Measurements from ENCODE around the gene ZNF346. TPM values are rescaled to one million over a fixed set of nuclear protein-coding genes. Genes with fewer than 3 reads are reported as not detected.

The ZNF346 gene
- total and polyA plus RNA-seq, 2 of the 13 experiments (the other 11 are each of a cell fraction or from before 2014, with no cell fraction given), result 8.6 to 19.4 TPM

DNA sequence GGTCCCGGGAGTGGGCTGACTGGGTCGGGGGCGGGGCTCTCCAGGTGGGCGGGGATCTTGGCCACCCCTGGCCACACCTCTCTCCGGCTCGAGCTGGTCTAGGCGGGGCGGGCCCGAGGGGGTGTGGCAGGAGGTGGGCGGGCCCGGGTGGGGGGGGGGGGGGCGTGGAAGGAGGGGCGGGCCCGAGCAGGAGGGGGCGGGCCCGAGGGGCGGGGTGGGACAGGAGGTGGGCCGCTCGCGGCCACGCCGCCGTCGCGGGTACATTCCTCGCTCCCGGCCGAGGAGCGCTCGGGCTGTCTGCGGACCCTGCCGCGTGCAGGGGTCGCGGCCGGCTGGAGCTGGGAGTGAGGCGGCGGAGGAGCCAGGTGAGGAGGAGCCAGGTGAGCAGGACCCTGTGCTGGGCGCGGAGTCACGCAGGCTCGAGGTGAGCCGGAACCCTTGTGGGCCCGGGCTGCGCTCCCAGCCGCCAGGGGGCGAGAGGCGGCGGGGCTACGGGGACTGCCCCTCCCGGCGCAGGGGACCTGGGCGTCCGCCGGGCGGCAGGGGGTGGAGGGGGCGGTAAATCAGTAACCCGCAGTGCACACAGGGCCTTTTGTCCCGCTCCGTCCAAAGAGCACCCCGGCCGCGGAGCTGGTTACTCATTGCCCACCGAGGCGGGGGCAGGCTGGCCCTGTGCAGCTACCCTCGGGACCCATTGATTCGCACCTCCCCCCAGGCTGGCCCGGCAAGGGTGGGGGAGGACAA, 64.3 kb downstream of the ZNF346 start, which contains the start of gene FGFR4 (continued):
- TF ChIP-seq FOXO1 (CRISPR knock-in tag; IDR thresholded peaks at IDR 0.05) (no peak; the same call in 1 of the 2 replicates), ZSCAN31 (CRISPR knock-in tag; IDR thresholded peaks at IDR 0.05; ENCODE audit: low read depth) (peak; percentile 74; the same call in 1 of the 2 replicates), ZNF570 (CRISPR knock-in tag; IDR thresholded peaks at IDR 0.05; ENCODE audit: borderline replicate concordance) (no peak), ZNF773 (CRISPR knock-in tag; IDR thresholded peaks at IDR 0.05; ENCODE audit: borderline replicate concordance) (no peak), ARNT (IDR thresholded peaks at IDR 0.05) (no peak), ZNF350 (CRISPR knock-in tag; IDR thresholded peaks at IDR 0.05; ENCODE audit: borderline replicate concordance, low read depth) (peak; percentile 64; the same call in 1 of the 2 replicates), ZFYVE20 (CRISPR knock-in tag; IDR thresholded peaks at IDR 0.05; ENCODE audit: borderline replicate concordance, low read depth) (no peak), JARID2 (CRISPR knock-in tag; IDR thresholded peaks at IDR 0.05; ENCODE audit: insufficient replicate concordance) (no peak), SP2 (CRISPR knock-in tag; IDR thresholded peaks at IDR 0.05) (0 out of 2 replicates have a peak, but pooled peaks have one; percentile 44), ERF (CRISPR knock-in tag; IDR thresholded peaks at IDR 0.05) (peak; percentile 90), ZNF337 (CRISPR knock-in tag; IDR thresholded peaks at IDR 0.05; ENCODE audit: borderline replicate concordance, low read depth) (no peak), JUN (CRISPR knock-in tag; IDR thresholded peaks at IDR 0.05) (no peak), ZBTB7B (CRISPR knock-in tag; IDR thresholded peaks at IDR 0.05) (peak; percentile 74; the same call in 1 of the 2 replicates), EEA1 (CRISPR knock-in tag; IDR thresholded peaks at IDR 0.05; ENCODE audit: borderline replicate concordance) (peak; percentile 62; the same call in 1 of the 2 replicates), GATAD2A (CRISPR knock-in tag; IDR thresholded peaks at IDR 0.05) (peak; percentile 78), RELA (CRISPR knock-in tag; IDR thresholded peaks at IDR 0.05) (peak; percentile 51; the same call in 1 of the 2 replicates), PCBP1 (IDR thresholded peaks at IDR 0.05; ENCODE audit: borderline replicate concordance, low read depth, low read length) (no peak), ZNF816 (CRISPR knock-in tag; IDR thresholded peaks at IDR 0.05; ENCODE audit: borderline replicate concordance) (no peak; the same call in none of the 2 replicates), MTA1 (CRISPR knock-in tag; IDR thresholded peaks at IDR 0.05; ENCODE audit: borderline replicate concordance) (0 out of 2 replicates have a peak, but pooled peaks have one; percentile 62), ZNF761 (CRISPR knock-in tag; conservative IDR thresholded peaks at IDR 0.05) (no peak), ZNF333 (CRISPR knock-in tag; IDR thresholded peaks at IDR 0.05; ENCODE audit: borderline replicate concordance) (peak; percentile 94; the same call in 1 of the 2 replicates), ZNF343 (CRISPR knock-in tag; IDR thresholded peaks at IDR 0.05) (peak; percentile 79; the same call in 1 of the 2 replicates), DMAP1 (CRISPR knock-in tag; IDR thresholded peaks at IDR 0.05) (peak; percentile 84), IRX3 (CRISPR knock-in tag; IDR thresholded peaks at IDR 0.05; ENCODE audit: borderline replicate concordance, low read depth) (no peak), MXI1 (IDR thresholded peaks at IDR 0.05; ENCODE audit: borderline replicate concordance, low read depth, low read length) (peak; percentile 32; the same call in 1 of the 3 replicates), RARG (CRISPR knock-in tag; IDR thresholded peaks at IDR 0.05; ENCODE audit: low read depth) (no peak)
- TF ChIP-seq, protein P1, sequence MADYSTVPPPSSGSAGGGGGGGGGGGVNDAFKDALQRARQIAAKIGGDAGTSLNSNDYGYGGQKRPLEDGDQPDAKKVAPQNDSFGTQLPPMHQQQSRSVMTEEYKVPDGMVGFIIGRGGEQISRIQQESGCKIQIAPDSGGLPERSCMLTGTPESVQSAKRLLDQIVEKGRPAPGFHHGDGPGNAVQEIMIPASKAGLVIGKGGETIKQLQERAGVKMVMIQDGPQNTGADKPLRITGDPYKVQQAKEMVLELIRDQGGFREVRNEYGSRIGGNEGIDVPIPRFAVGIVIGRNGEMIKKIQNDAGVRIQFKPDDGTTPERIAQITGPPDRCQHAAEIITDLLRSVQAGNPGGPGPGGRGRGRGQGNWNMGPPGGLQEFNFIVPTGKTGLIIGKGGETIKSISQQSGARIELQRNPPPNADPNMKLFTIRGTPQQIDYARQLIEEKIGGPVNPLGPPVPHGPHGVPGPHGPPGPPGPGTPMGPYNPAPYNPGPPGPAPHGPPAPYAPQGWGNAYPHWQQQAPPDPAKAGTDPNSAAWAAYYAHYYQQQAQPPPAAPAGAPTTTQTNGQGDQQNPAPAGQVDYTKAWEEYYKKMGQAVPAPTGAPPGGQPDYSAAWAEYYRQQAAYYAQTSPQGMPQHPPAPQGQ (CRISPR knock-in tag; IDR thresholded peaks at IDR 0.05; ENCODE audit: borderline replicate concordance), result no peak
- TF ChIP-seq, protein P2, sequence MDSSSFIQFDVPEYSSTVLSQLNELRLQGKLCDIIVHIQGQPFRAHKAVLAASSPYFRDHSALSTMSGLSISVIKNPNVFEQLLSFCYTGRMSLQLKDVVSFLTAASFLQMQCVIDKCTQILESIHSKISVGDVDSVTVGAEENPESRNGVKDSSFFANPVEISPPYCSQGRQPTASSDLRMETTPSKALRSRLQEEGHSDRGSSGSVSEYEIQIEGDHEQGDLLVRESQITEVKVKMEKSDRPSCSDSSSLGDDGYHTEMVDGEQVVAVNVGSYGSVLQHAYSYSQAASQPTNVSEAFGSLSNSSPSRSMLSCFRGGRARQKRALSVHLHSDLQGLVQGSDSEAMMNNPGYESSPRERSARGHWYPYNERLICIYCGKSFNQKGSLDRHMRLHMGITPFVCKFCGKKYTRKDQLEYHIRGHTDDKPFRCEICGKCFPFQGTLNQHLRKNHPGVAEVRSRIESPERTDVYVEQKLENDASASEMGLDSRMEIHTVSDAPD (CRISPR knock-in tag; IDR thresholded peaks at IDR 0.05), result no peak
